Large intestine (tissue), 3 donors: Measurements from ENCODE around the gene MSI2. TPM values are rescaled to one million over a fixed set of nuclear protein-coding genes. Genes with fewer than 3 reads are reported as not detected.

Experiments used
- DNase-seq, 2 donors: peaks; one replicate each; pipeline versions ENCODE4 v3.0.0 to v3.0.0-alpha.2; 2013
- H3K27ac ChIP-seq: one replicate; pipeline ENCODE4 v1.5.1; 2013; ENCODE audit warnings: low read length
- H3K27me3 ChIP-seq: 2 replicates; pipeline ENCODE4 v1.6.1; 2013; ENCODE audit warnings: low read length; ENCODE audit not compliant: control insufficient read depth, insufficient read depth
- H3K36me3 ChIP-seq: 2 replicates; pipeline ENCODE4 v1.6.1; 2013; ENCODE audit warnings: low read length; ENCODE audit not compliant: control insufficient read depth, insufficient read depth
- H3K4me1 ChIP-seq: one replicate; pipeline ENCODE4 v1.6.1; 2013; ENCODE audit warnings: low read length; ENCODE audit not compliant: control insufficient read depth, insufficient read depth
- H3K4me3 ChIP-seq: one replicate; pipeline ENCODE4 v1.5.1; 2013; ENCODE audit warnings: low read length
- H3K9me3 ChIP-seq: one replicate; pipeline ENCODE4 v1.6.1; 2013; ENCODE audit warnings: mild to moderate bottlenecking, low read depth, low read length, moderate library complexity; ENCODE audit not compliant: control insufficient read depth
- WGBS: methylation state at CpG from one replicate; pipeline ENCODE4 v1.1.5; 2013; ENCODE audit warnings: low lambda C conversion rate; ENCODE audit not compliant: insufficient coverage; 5-methylcytosine and 5-hydroxymethylcytosine counted together
- polyA plus RNA-seq: library from polyadenylated mRNA; unstranded; fragments of 120-200 nt; gene quantifications from one replicate; pipeline ENCODE4 v1.2.1, GENCODE V29; 2013

The MSI2 gene
- polyA plus RNA-seq, 1 donor, result 46.1 TPM

- DNase-seq, result no peak
- 100% methylated on average over 1 of the region's 6 CpGs for WGBS
- Histone ChIP-seq H3K36me3 (no peaks in the 10 kb centered on the region), H3K27ac (no peak overlapping the region), H3K4me3 (no peak overlapping the region), H3K4me1 (peaks cover 3% of the 10 kb centered on the region), H3K9me3 (no peaks in the 10 kb centered on the region), H3K27me3 (no peaks in the 10 kb centered on the region)
Observed at GRCh38 chr17:57582881-57583756, 326.8 kb downstream of the MSI2 start.

DNA sequence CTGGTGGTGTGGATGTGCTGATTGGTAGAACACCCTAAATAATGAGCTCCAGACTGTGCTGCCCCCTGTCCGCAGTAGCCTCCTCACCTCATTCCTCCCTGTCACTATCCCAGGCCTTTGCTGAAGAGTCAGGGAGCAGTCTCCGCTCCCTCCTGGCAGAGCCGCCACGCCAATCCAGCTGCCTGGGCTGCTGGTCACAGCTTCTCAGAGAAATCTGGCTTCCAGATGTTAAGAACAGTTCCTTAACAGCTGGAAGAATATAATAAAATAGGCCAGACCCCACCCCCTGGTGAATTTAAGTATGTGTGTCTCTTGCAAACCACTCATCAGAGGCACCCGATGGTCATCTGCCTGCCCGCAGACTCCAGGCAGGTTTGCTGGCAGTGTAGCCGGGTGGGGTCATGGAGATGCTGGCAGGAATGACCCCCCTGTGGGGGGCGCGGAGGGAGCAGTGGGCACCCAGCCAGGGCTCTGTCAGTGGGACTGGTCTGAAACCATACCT is 327.8 kb downstream of the MSI2 start:
- DNase-seq, result no peak
- WGBS, result no CpG with 5 or more reads among the region's 9 CpGs
- H3K9me3 ChIP-seq, result no peaks in the 10 kb centered on the region

DNA sequence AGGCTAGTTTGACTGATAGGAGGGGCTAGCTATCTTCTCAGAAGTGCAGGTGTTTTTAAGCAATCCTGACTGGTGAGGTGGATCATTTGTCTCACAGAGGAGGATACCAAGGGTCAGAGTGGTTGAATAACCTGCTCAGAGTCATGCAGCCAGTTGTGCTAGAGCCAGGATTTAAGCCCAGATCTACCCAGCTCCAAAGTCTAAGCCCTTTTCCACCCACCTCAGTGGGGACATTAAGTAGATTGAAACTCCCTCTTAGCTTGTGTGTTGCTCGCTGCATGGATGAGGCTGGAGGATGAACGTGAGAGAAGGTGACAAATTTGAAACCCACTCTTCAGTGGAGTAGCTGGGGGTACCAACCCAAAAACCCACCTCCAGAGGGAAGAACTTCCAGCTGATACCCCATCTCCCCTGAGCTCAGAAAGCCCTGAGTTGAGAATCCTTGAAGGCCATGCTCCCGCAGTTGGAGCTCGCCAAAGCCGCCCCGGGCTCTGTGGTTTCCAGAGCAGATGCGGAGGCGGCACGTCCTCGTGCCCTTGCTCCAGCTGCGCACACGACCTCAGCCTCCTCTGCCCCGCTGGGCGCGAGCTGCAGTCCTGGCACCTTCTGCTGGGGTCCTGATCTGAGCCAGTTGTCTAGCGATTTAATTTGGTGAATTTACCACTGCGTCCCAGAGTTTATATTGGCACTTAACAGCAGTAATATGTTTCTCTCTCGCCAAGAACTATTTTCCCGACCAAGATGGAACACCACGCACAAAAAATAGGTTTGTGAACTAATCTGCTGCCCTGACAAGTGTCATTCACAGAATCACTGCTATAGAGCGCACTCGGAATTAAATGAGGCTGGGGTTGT is 329.2 kb downstream of the MSI2 start:
- H3K4me3 ChIP-seq, result no peak overlapping the region
- H3K4me1 ChIP-seq, result no peaks in the 10 kb centered on the region
- DNase-seq, result no peak
- H3K9me3 ChIP-seq, result no peaks in the 10 kb centered on the region
- peaks cover 2% of the 10 kb centered on the region for H3K36me3 ChIP-seq
- no CpG with 5 or more reads among the region's 22 CpGs for WGBS
- H3K27me3 ChIP-seq, result no peaks in the 10 kb centered on the region
- no peak overlapping the region for H3K27ac ChIP-seq

More for the DNA sequence above, 327.8 kb downstream of the MSI2 start:
- H3K4me3 ChIP-seq, result no peak overlapping the region
- no peaks in the 10 kb centered on the region for H3K36me3 ChIP-seq
- H3K4me1 ChIP-seq, result no peaks in the 10 kb centered on the region
- H3K27me3 ChIP-seq, result no peaks in the 10 kb centered on the region
- H3K27ac ChIP-seq, result no peak overlapping the region

DNA sequence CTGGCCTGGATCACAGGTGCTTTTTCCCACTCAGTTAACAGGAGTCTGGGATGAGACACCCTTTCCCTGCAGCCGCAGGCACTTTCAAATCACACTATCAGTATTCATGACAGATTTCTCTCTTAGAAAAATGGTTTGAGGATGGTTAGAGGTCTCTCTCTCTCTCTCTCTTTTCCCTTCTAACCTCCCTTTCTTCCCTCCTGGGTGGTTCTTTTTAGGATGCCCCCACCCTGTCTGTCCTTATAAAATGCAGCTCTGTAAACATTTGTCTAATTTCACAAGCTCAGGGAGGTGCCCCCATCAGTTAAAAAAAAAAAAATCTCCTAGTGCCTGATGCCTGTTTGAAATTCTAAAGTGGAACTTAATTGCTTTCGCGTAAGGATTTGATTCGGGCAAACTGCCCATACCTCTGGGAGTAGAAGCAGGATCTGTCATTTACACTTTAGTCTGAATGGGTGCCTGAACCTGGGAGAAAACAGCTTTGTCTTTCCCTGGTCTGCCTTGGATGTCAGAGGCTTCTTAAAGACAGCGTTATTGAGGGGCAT is 329.9 kb downstream of the MSI2 start:
- H3K4me3 ChIP-seq, result no peak overlapping the region
- H3K27ac ChIP-seq, result no peak overlapping the region

GRCh38 chr17:57586742-57587141 is 330.4 kb downstream of the MSI2 start:
- Histone ChIP-seq H3K9me3 (no peaks in the 10 kb centered on the region), H3K4me3 (no peak overlapping the region), H3K4me1 (no peaks in the 10 kb centered on the region), H3K27ac (no peak overlapping the region), H3K36me3 (peaks cover 2% of the 10 kb centered on the region), H3K27me3 (no peaks in the 10 kb centered on the region)
- DNase-seq, result no peak
- no CpG with 5 or more reads among the region's 4 CpGs for WGBS

More for the DNA sequence above, 329.9 kb downstream of the MSI2 start:
- no CpG with 5 or more reads among the region's 5 CpGs for WGBS
- no peaks in the 10 kb centered on the region for H3K9me3 ChIP-seq
- H3K4me1 ChIP-seq, result no peaks in the 10 kb centered on the region
- no peaks in the 10 kb centered on the region for H3K27me3 ChIP-seq
- peaks cover 2% of the 10 kb centered on the region for H3K36me3 ChIP-seq
- DNase-seq, result no peak

GRCh38 chr17:57587193-57587969 is 331.1 kb downstream of the MSI2 start:
- Histone ChIP-seq H3K9me3 (no peaks in the 10 kb centered on the region), H3K27ac (no peak overlapping the region), H3K4me1 (no peaks in the 10 kb centered on the region), H3K36me3 (peaks cover 2% of the 10 kb centered on the region), H3K4me3 (no peak overlapping the region), H3K27me3 (no peaks in the 10 kb centered on the region)
- DNase-seq, result no peak
- 83% methylated on average over 1 of the region's 16 CpGs for WGBS

DNA sequence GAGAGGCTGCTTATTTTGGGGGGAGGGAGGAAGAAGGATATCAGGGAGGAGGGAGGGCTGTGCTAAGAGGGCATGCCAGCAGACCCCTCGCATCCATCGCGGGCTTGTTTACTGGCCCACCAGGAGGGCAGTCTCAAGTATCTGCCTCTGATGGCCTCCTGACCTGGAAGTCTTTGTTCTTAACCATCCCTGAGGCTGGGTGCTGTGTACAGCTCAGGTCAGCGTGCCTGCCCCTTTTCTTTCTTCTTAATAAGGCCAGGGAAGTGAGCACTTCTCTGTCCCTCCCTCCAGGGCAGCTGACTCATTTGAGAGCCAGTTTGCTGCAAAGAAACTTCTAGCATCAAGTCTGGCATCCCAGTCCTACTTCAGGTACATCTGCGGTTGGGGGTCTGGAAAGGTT is 331.8 kb downstream of the MSI2 start:
- H3K27me3 ChIP-seq, result no peaks in the 10 kb centered on the region
- peaks cover 2% of the 10 kb centered on the region for H3K36me3 ChIP-seq
- H3K4me1 ChIP-seq, result no peaks in the 10 kb centered on the region
- no CpG with 5 or more reads among the region's 5 CpGs for WGBS
- no peak overlapping the region for H3K4me3 ChIP-seq
- no peaks in the 10 kb centered on the region for H3K9me3 ChIP-seq
- no peak overlapping the region for H3K27ac ChIP-seq
- DNase-seq, result no peak

DNA sequence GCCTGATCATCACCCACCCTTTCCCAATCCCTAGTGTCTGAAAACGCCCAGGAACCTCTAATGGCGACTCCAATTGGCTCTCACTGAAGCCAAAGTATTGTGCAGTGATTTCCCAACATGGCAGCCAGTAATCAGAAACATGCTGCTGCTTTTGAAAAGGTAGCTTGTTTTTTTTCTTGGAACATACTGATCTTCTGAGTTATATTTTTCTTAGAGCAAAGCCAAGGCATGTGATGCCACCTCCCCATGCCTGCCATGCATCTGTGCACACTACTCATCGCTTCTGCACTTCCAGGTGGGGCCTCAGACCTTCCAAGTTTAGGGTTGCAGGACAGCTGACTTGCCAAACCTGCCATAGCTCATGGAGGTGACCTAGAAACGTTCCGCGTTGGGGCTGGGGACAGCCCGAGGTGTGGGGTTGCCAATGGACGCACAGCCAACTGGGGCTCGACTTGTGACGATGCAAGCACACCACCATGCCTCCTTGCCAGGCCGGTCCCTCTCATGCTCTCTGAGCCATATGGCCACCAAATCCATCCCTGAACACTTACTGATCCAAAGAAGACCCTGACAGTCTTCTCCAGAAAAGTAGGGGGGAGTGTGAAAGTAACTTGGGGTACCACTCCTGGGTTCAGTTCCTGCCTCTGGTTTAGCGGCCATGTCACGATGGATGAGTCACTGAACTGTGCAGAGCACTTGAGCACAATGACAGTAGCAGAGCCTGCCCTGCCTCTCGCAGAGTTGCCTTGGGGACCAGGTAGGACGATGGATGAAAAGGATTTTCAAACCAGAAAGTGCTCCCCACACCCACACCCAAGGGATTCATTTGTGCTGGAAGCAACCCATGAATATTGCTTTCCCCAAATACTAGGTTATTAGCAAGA is 333.1 kb downstream of the MSI2 start:
- H3K36me3 ChIP-seq, result peaks cover 2% of the 10 kb centered on the region
- H3K27ac ChIP-seq, result no peak overlapping the region
- no peaks in the 10 kb centered on the region for H3K9me3 ChIP-seq
- DNase-seq, result no peak
- H3K27me3 ChIP-seq, result no peaks in the 10 kb centered on the region
- no CpG with 5 or more reads among the region's 15 CpGs for WGBS
- H3K4me1 ChIP-seq, result no peaks in the 10 kb centered on the region
- no peak overlapping the region for H3K4me3 ChIP-seq

GRCh38 chr17:57593739-57594462 is 337.6 kb downstream of the MSI2 start:
- H3K36me3 ChIP-seq, result peaks cover 2% of the 10 kb centered on the region
- no peak for DNase-seq
- H3K4me1 ChIP-seq, result peaks cover 2% of the 10 kb centered on the region
- no peak overlapping the region for H3K4me3 ChIP-seq
- WGBS, result 80% methylated on average over 2 of the region's 14 CpGs
- peaks cover 3% of the 10 kb centered on the region for H3K9me3 ChIP-seq
- H3K27me3 ChIP-seq, result no peaks in the 10 kb centered on the region
- H3K27ac ChIP-seq, result no peak overlapping the region
